Tibial nerve (tissue), 4 donors: Measurements from ENCODE around the gene ZFHX2. TPM values are rescaled to one million over a fixed set of nuclear protein-coding genes. Genes with fewer than 3 reads are reported as not detected.
A peak's percentile ranks its signal among the peaks of the same experiment; 100 is the strongest.

Experiments used
- DNase-seq, 2 donors: peaks; one replicate each; pipeline ENCODE4 v3.0.0-alpha.2; 2019; ENCODE audit warnings: low spot score in 2 of 2
- H3K27ac ChIP-seq, 4 donors: fragments of 200-600 bp; sonication (generic) in 3 of 4; one replicate each; pipeline ENCODE4 v1.5.1; 2017 to 2019; ENCODE audit warnings: mild to moderate bottlenecking in 1 of 4
- H3K27me3 ChIP-seq, 2 donors: fragments of 200-600 bp; sonication (generic) in 1 of 2; one replicate each; pipeline versions ENCODE4 v1.5.1 to v1.6.0; 2017 to 2019
- H3K36me3 ChIP-seq, 3 donors: fragments of 200-600 bp; sonication (generic); one replicate each; pipeline ENCODE4 v1.5.1; 2018 to 2019
- H3K4me1 ChIP-seq, 4 donors: fragments of 200-600 bp; sonication (generic) in 3 of 4; one replicate each; pipeline ENCODE4 v1.5.1; 2017 to 2019
- H3K4me3 ChIP-seq, 4 donors: fragments of 200-600 bp; sonication (generic) in 3 of 4; one replicate each; pipeline ENCODE4 v1.5.1; 2017 to 2019; ENCODE audit warnings: mild to moderate bottlenecking in 1 of 4, moderate library complexity in 1 of 4
- H3K9me3 ChIP-seq, 4 donors: fragments of 200-600 bp; sonication (generic) in 3 of 4; one replicate each; pipeline ENCODE4 v1.5.1; 2017 to 2019
- EP300 ChIP-seq, 2 donors: sonication (generic); formaldehyde crosslinking; IDR thresholded peaks; one replicate each; pipeline ENCODE4 v1.6.1; 2017; ENCODE audit warnings: antibody characterized with exemption in 2 of 2, mild to moderate bottlenecking in 1 of 2
- POLR2A ChIP-seq, 2 donors: fragments of 450-650 bp; IDR thresholded peaks; one replicate each; pipeline ENCODE4 v1.6.1; 2017; ENCODE audit warnings: antibody characterized with exemption in 2 of 2, mild to moderate bottlenecking in 2 of 2, moderate library complexity in 2 of 2
- WGBS, 2 donors: methylation state at CpG; one replicate each; pipeline ENCODE4 v1.1.5; 2018; 5-methylcytosine and 5-hydroxymethylcytosine counted together
- total RNA-seq, 4 donors: library from RNA; depleted of rRNA; stranded (reverse); fragments of >200 nt; gene quantifications; one replicate each; pipeline ENCODE4 v1.1.0, GENCODE V29; 2016
- TF ChIP-seq, protein P1 (sequence below), 5 experiments: fragments of 200-600 bp in 3 of 5; fragments of 450-650 bp in 2 of 5; sonication (generic) in 3 of 5; IDR thresholded peaks; one replicate each; pipeline ENCODE4 v1.5.1; 2016 to 2019; ENCODE audit warnings: antibody characterized with exemption in 5 of 5, mild to moderate bottlenecking in 3 of 5, moderate library complexity in 2 of 5

The ZFHX2 gene
- total RNA-seq, 4 donors from 2014 or later = 2.1 to 3.9 (median 2.6) TPM

DNA sequence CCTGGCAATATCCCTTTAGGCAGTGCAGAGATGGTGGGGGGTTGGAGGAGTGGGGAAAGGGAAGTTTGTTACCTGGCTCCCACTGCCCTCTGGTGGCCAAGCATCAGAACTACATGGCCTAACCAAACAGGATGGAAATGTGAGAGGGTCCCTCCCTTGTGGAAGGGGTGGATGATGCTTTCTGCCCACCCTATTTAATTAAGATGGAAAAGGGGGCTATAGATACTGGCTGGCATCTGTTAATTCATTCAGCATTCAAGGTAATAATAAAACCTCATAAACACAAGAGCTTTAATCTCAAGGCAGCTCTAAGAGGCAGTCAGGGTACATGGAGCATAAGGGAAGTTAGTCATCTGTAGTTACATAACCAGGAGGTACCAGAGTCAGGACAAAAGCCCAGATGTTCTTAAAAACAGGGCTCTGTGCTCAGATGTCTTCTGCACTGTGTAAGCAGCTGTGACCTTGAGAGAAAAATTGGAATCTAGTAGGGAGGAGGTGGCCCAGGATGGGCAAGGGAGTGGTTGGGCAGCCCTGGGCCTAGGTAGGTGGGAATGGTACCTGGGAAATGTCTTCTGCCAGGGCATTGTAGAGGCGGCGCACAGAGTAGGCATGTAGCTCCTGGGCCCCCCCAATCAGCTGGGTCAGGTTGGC, 11.4 kb upstream of the ZFHX2 start:
- H3K4me1 ChIP-seq = peaks cover 0 to 15% (median 3%) of the 10 kb centered on the region in 4 donors
- TF ChIP-seq POLR2A (IDR thresholded peaks at IDR 0.05) (no peak), EP300 (IDR thresholded peaks at IDR 0.05) (no peak)
- TF ChIP-seq, protein P1, sequence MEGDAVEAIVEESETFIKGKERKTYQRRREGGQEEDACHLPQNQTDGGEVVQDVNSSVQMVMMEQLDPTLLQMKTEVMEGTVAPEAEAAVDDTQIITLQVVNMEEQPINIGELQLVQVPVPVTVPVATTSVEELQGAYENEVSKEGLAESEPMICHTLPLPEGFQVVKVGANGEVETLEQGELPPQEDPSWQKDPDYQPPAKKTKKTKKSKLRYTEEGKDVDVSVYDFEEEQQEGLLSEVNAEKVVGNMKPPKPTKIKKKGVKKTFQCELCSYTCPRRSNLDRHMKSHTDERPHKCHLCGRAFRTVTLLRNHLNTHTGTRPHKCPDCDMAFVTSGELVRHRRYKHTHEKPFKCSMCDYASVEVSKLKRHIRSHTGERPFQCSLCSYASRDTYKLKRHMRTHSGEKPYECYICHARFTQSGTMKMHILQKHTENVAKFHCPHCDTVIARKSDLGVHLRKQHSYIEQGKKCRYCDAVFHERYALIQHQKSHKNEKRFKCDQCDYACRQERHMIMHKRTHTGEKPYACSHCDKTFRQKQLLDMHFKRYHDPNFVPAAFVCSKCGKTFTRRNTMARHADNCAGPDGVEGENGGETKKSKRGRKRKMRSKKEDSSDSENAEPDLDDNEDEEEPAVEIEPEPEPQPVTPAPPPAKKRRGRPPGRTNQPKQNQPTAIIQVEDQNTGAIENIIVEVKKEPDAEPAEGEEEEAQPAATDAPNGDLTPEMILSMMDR (IDR thresholded peaks at IDR 0.05) = peak; percentile 84 to 96 (median 87)
- no peaks in the 10 kb centered on the region for H3K9me3 ChIP-seq
- no peak overlapping the region for H3K27ac ChIP-seq
- H3K36me3 ChIP-seq = peaks cover 0 to 45% (median 0%) of the 10 kb centered on the region in 3 donors
- H3K4me3 ChIP-seq = no peak overlapping the region
- DNase-seq = peak in 1 of 2 donors; percentile 51
- H3K27me3 ChIP-seq = no peaks in the 10 kb centered on the region
- WGBS, 2 donors = 95 to 96% methylated on average over 2 of the region's 2 CpGs

DNA sequence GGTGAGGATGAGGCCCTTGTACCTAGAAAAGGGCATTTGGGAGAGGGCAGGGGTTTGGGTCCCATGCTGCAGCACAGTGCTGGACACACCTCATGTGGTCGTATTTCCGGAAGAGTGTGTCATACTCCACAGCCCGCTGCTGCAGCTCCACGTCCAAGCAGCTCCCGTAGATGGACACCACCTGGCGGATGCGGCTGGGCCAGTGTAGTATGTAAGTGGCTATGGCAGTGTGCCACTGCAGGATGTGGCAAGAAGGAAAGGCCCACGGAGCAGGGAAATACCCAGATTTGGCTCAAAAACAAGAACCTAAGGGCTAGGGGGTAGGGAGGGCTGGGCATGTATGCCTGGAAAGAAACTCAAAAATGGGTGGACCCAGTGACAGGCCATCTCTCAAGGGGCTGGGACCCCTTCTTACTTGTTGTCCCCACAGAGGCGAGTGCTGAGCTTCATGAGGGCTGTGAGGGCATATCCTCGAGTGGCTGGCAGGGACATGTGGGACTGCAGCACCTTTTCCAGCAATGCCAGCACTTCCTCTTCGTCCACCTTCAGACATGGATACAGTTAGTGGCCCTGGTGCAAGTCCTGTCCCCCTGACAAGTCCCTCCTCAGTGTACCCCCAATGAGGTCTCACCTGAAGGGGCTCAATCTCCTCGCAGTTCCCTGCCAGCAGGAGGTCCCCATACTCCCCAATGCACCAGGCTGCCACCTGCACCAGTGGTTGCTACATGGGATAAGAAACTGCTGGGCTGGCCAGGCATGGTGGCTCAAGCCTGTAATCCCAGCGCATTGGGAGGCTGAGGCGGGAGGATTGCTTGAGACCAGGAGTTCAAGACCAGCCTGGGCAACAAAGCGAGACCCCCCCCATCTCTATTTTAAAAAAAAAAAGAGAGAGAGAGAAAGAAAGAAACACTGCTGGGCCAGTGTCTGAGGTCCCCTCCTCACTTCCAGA, 10.6 kb upstream of the ZFHX2 start:
- Histone ChIP-seq H3K4me3 (no peak overlapping the region), H3K27me3 (no peaks in the 10 kb centered on the region), H3K27ac (no peak overlapping the region), H3K36me3 (peaks cover 0 to 45% (median 0%) of the 10 kb centered on the region in 3 donors), H3K4me1 (peaks cover 0 to 19% (median 6%) of the 10 kb centered on the region in 4 donors), H3K9me3 (no peaks in the 10 kb centered on the region)
- TF ChIP-seq, protein P1 (IDR thresholded peaks at IDR 0.05) = no peak
- TF ChIP-seq POLR2A (IDR thresholded peaks at IDR 0.05) (no peak), EP300 (IDR thresholded peaks at IDR 0.05) (no peak)
- no peak for DNase-seq
- WGBS, 2 donors = 82 to 91% methylated on average over 15 of the region's 15 CpGs

DNA sequence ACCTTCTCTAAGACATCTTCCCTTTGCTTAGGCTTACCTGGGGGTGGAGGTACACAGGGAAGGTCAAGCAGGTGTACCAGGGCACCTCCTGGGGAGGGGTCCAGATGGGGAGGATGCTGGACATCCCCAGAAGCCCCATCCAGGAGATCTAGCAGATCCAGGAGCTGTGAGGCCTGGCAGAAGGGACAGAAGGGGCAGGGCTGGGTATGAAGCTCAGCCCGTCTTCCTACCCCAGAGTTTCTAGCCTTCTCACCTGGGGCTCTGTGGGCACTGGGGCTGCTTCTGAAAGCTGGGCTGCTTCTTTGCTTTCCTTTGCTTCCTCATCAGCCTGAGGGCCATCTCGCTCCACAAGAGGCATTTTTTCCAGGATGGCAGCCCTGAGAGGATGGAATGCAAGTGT, 9.7 kb upstream of the ZFHX2 start:
- Histone ChIP-seq H3K4me1 (peaks cover 0 to 21% (median 7%) of the 10 kb centered on the region in 4 donors), H3K27me3 (no peaks in the 10 kb centered on the region), H3K4me3 (no peak overlapping the region), H3K27ac (no peak overlapping the region), H3K9me3 (no peaks in the 10 kb centered on the region), H3K36me3 (peaks cover 0 to 45% (median 0%) of the 10 kb centered on the region in 3 donors)
- TF ChIP-seq POLR2A (IDR thresholded peaks at IDR 0.05) (no peak), EP300 (IDR thresholded peaks at IDR 0.05) (no peak)
- TF ChIP-seq, protein P1 (IDR thresholded peaks at IDR 0.05) = no peak
- WGBS, 2 donors = 70 to 88% methylated on average over 2 of the region's 2 CpGs
- DNase-seq = no peak

DNA sequence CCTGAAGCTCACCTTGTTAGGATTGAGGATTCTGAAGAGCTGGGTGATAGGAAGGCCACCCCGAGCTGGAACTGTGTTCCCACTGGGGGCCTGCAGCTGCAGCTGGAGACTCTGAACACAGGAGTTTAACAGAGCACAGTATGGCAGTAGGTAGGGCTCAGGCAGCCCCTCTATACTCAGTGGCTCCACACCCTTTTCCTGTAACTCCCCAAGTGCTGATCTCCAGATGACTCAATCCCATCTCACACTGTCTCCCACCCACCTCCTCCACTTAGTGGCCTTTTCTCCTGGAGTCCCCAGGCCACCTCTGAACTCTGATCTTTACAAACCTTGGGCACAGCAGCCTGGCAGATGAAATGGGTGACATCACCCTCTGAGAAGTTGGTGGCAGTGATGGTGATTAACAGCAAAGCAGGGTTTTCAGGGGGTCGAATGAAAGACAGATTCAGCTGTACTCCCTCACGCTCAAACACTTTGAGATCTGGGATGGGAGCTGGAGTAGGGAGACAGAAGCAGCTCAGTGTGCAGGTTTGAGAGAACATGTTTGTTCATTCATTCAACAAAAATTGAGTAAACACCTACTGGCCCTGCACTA, 8.5 kb upstream of the ZFHX2 start:
- Histone ChIP-seq H3K36me3 (peaks cover 0 to 45% (median 0%) of the 10 kb centered on the region in 3 donors), H3K4me3 (no peak overlapping the region), H3K27ac (no peak overlapping the region), H3K4me1 (peaks cover 0 to 28% (median 11%) of the 10 kb centered on the region in 4 donors), H3K27me3 (no peaks in the 10 kb centered on the region), H3K9me3 (no peaks in the 10 kb centered on the region)
- no peak for TF ChIP-seq POLR2A (IDR thresholded peaks at IDR 0.05)
- no peak for TF ChIP-seq EP300 (IDR thresholded peaks at IDR 0.05)
- TF ChIP-seq, protein P1 (IDR thresholded peaks at IDR 0.05) = no peak
- WGBS, 2 donors = 58 to 75% methylated on average over 2 to 3 of the region's 3 CpGs
- DNase-seq = no peak
